ENCODE measurements around the gene TCP1. TPM values are rescaled to one million over a fixed set of nuclear protein-coding genes. Genes with fewer than 3 reads are reported as not detected.

Gene TCP1
- total and polyA plus RNA-seq, 2 of the 13 experiments (the other 11 are each of a cell fraction or from before 2014, with no cell fraction given) = 116 to 553 TPM

- TF ChIP-seq RFXANK (CRISPR knock-in tag; IDR thresholded peaks at IDR 0.05) (0 out of 2 replicates have a peak, but pooled peaks have one; percentile 90), CREM (IDR thresholded peaks at IDR 0.05) (peak; percentile 92), CREM (CRISPR knock-in tag; IDR thresholded peaks at IDR 0.05) (no peak), FLYWCH1 (CRISPR knock-in tag; IDR thresholded peaks at IDR 0.05) (no peak), E2F5 (CRISPR knock-in tag; conservative IDR thresholded peaks at IDR 0.05) (peak; percentile 52), ZNF761 (CRISPR knock-in tag; conservative IDR thresholded peaks at IDR 0.05) (peak; percentile 96), DRAP1 (CRISPR knock-in tag; IDR thresholded peaks at IDR 0.05) (peak; percentile 89), ZNF607 (CRISPR knock-in tag; IDR thresholded peaks at IDR 0.05; ENCODE audit: borderline replicate concordance) (peak; percentile 93), HNF1B (CRISPR knock-in tag; IDR thresholded peaks at IDR 0.05) (no peak; the same call in 1 of the 2 replicates), PAWR (CRISPR knock-in tag; IDR thresholded peaks at IDR 0.05; ENCODE audit: borderline replicate concordance) (peak; percentile 88; the same call in 1 of the 2 replicates), FOSL2 (CRISPR knock-in tag; IDR thresholded peaks at IDR 0.05) (peak; percentile 23; the same call in 1 of the 2 replicates), KAT8 (CRISPR knock-in tag; IDR thresholded peaks at IDR 0.05) (peak; percentile 78), ZNF280D (CRISPR knock-in tag; IDR thresholded peaks at IDR 0.05) (peak; percentile 86), ZNF572 (CRISPR knock-in tag; IDR thresholded peaks at IDR 0.05) (peak; percentile 63; the same call in 1 of the 2 replicates), ZNF574 (CRISPR knock-in tag; IDR thresholded peaks at IDR 0.05) (no peak), ZNF562 (CRISPR knock-in tag; IDR thresholded peaks at IDR 0.05; ENCODE audit: borderline replicate concordance) (no peak), ZNF569 (CRISPR knock-in tag; IDR thresholded peaks at IDR 0.05; ENCODE audit: borderline replicate concordance) (no peak), PHF20 (CRISPR knock-in tag; IDR thresholded peaks at IDR 0.05) (peak; percentile 67; the same call in 1 of the 2 replicates)
These were observed 27.3 kb downstream of the TCP1 start, which contains the start of gene ACAT2 (continued) for GRCh38 chr6:159761873-159762680.

All from HepG2 (cell line).